ENCODE results near the gene PSMD12. TPM values are rescaled to one million over a fixed set of nuclear protein-coding genes. Genes with fewer than 3 reads are reported as not detected.

Gene PSMD12
- polyA plus RNA-seq, 1 donor from 2014 or later, result 24.1 TPM

GRCh38 chr17:67390646-67391361 lies 24.4 kb upstream of the PSMD12 start:
- H3K9ac ChIP-seq (ENCODE audit: low read length), result no peak overlapping the region
- H3K79me2 ChIP-seq (replicated peaks; ENCODE audit: insufficient read depth, low read length), result peaks cover 7% of the 10 kb centered on the region
- TF ChIP-seq SMC3 (conservative IDR thresholded peaks at IDR 0.05; ENCODE audit: poor library complexity) (no peak), TAF1 (IDR thresholded peaks at IDR 0.05; ENCODE audit: low read depth) (no peak), EZH2 (IDR thresholded peaks at IDR 0.05; ENCODE audit: borderline replicate concordance, insufficient read depth, low read length, poor library complexity, severe bottlenecking) (no peak), CTCF (IDR thresholded peaks at IDR 0.05; ENCODE audit: poor library complexity, severe bottlenecking) (no peak), POLR2AphosphoS5 (IDR thresholded peaks at IDR 0.05) (no peak), EP300 (conservative IDR thresholded peaks at IDR 0.05; ENCODE audit: poor library complexity, severe bottlenecking) (no peak), MXI1 (conservative IDR thresholded peaks at IDR 0.05; ENCODE audit: poor library complexity, severe bottlenecking) (no peak), RAD21 (conservative IDR thresholded peaks at IDR 0.05) (no peak)
- TF ChIP-seq, protein P1, sequence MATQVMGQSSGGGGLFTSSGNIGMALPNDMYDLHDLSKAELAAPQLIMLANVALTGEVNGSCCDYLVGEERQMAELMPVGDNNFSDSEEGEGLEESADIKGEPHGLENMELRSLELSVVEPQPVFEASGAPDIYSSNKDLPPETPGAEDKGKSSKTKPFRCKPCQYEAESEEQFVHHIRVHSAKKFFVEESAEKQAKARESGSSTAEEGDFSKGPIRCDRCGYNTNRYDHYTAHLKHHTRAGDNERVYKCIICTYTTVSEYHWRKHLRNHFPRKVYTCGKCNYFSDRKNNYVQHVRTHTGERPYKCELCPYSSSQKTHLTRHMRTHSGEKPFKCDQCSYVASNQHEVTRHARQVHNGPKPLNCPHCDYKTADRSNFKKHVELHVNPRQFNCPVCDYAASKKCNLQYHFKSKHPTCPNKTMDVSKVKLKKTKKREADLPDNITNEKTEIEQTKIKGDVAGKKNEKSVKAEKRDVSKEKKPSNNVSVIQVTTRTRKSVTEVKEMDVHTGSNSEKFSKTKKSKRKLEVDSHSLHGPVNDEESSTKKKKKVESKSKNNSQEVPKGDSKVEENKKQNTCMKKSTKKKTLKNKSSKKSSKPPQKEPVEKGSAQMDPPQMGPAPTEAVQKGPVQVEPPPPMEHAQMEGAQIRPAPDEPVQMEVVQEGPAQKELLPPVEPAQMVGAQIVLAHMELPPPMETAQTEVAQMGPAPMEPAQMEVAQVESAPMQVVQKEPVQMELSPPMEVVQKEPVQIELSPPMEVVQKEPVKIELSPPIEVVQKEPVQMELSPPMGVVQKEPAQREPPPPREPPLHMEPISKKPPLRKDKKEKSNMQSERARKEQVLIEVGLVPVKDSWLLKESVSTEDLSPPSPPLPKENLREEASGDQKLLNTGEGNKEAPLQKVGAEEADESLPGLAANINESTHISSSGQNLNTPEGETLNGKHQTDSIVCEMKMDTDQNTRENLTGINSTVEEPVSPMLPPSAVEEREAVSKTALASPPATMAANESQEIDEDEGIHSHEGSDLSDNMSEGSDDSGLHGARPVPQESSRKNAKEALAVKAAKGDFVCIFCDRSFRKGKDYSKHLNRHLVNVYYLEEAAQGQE (IDR thresholded peaks at IDR 0.05; ENCODE audit: borderline replicate concordance), result no peak
- no peaks in the 10 kb centered on the region for H3K9me2 ChIP-seq (ENCODE audit: insufficient read depth, low read length)
- H3K36me3 ChIP-seq (ENCODE audit: insufficient read depth, low read length), result no peaks in the 10 kb centered on the region
- H2AFZ ChIP-seq (ENCODE audit: low read depth, low read length), result no peak overlapping the region
- no peaks in the 10 kb centered on the region for H3K27me3 ChIP-seq (ENCODE audit: insufficient read depth, low read depth, low read length)
- H4K20me1 ChIP-seq (ENCODE audit: insufficient read depth), result no peaks in the 10 kb centered on the region
- no peak overlapping the region for H3K27ac ChIP-seq (ENCODE audit: low read length)
- no peaks in the 10 kb centered on the region for H3K9me3 ChIP-seq (ENCODE audit: low read length)
- no peak overlapping the region for H3K4me3 ChIP-seq (ENCODE audit: low read length)
- H3F3A ChIP-seq (ENCODE audit: insufficient read depth, low read length, poor library complexity, severe bottlenecking), result no peaks in the 10 kb centered on the region
- no peak overlapping the region for H3K4me2 ChIP-seq (ENCODE audit: low read length)

GRCh38 chr17:67390006-67390645 lies 23.7 kb upstream of the PSMD12 start:
- Histone ChIP-seq H3K9me2 (ENCODE audit: insufficient read depth, low read length) (no peaks in the 10 kb centered on the region), H3K9me3 (ENCODE audit: low read length) (no peaks in the 10 kb centered on the region), H3K79me2 (replicated peaks; ENCODE audit: insufficient read depth, low read length) (peaks cover 7% of the 10 kb centered on the region), H3F3A (ENCODE audit: insufficient read depth, low read length, poor library complexity, severe bottlenecking) (no peaks in the 10 kb centered on the region), H3K4me2 (ENCODE audit: low read length) (no peak overlapping the region), H3K36me3 (ENCODE audit: insufficient read depth, low read length) (no peaks in the 10 kb centered on the region), H3K9ac (ENCODE audit: low read length) (no peak overlapping the region), H3K4me3 (ENCODE audit: low read length) (no peak overlapping the region), H2AFZ (ENCODE audit: low read depth, low read length) (no peak overlapping the region), H3K27ac (ENCODE audit: low read length) (no peak overlapping the region), H3K27me3 (ENCODE audit: insufficient read depth, low read depth, low read length) (no peaks in the 10 kb centered on the region), H4K20me1 (ENCODE audit: insufficient read depth) (no peaks in the 10 kb centered on the region)
- TF ChIP-seq EP300 (conservative IDR thresholded peaks at IDR 0.05; ENCODE audit: poor library complexity, severe bottlenecking) (no peak), MXI1 (conservative IDR thresholded peaks at IDR 0.05; ENCODE audit: poor library complexity, severe bottlenecking) (no peak), POLR2AphosphoS5 (IDR thresholded peaks at IDR 0.05) (no peak), CTCF (IDR thresholded peaks at IDR 0.05; ENCODE audit: poor library complexity, severe bottlenecking) (no peak), RAD21 (conservative IDR thresholded peaks at IDR 0.05) (no peak), SMC3 (conservative IDR thresholded peaks at IDR 0.05; ENCODE audit: poor library complexity) (no peak), TAF1 (IDR thresholded peaks at IDR 0.05; ENCODE audit: low read depth) (no peak), EZH2 (IDR thresholded peaks at IDR 0.05; ENCODE audit: borderline replicate concordance, insufficient read depth, low read length, poor library complexity, severe bottlenecking) (no peak)
- TF ChIP-seq, protein P1 (IDR thresholded peaks at IDR 0.05; ENCODE audit: borderline replicate concordance), result no peak

All from neural cell (in vitro differentiated cells).